H1 (cell line): ENCODE results near the gene RAB1B. TPM values are rescaled to one million over a fixed set of nuclear protein-coding genes. Genes with fewer than 3 reads are reported as not detected.

ENCODE experiments used
- CTCF ChIA-PET: fragments of 300-600 bp; sonication (Branson Sonifier 250); formaldehyde crosslinking; loops from one replicate; lab custom pipeline; 2021; ENCODE audit not compliant: partially characterized antibody; lab: Charles Lee
- POLR2A ChIA-PET: fragments of 300-600 bp; sonication (Branson Sonifier 250); formaldehyde crosslinking; loops from one replicate; lab custom pipeline; 2021; ENCODE audit warnings: inconsistent platforms; ENCODE audit not compliant: partially characterized antibody; lab: Charles Lee
- DNase-seq, 2 experiments: peaks; one replicate each; pipeline versions ENCODE4 v3.0.0 to v3.0.0-alpha.2; 2010 to 2022; ENCODE audit warnings: low spot score in 2 of 2, low read depth in 1 of 2, mixed read lengths in 1 of 2
- FAIRE-seq: peaks from 2 replicates; lab custom pipeline; 2011; peaks lifted over from hg19 to GRCh38; lab: Jason Lieb, UNC
- H2AFZ ChIP-seq: 2 replicates; pipeline ENCODE4 v1.8.1; 2012; ENCODE audit warnings: low read length, inconsistent platforms
- H2AK5ac ChIP-seq: 2 replicates; pipeline ENCODE4 v1.6.1; 2013; ENCODE audit warnings: low read depth, low read length
- H2BK120ac ChIP-seq: replicated peaks from 2 replicates; pipeline ENCODE3; 2013; ENCODE audit warnings: low read depth, low read length, inconsistent platforms
- H2BK12ac ChIP-seq: 2 replicates; pipeline ENCODE4 v1.6.1; 2013; ENCODE audit warnings: low read depth, low read length
- H2BK15ac ChIP-seq: 2 replicates; pipeline ENCODE4 v1.6.1; 2013; ENCODE audit warnings: low read length
- H2BK20ac ChIP-seq: 2 replicates; pipeline ENCODE4 v1.6.1; 2013; ENCODE audit warnings: low read length
- H2BK5ac ChIP-seq: 2 replicates; pipeline ENCODE4 v1.6.1; 2013; ENCODE audit warnings: low read depth, low read length
- H3K14ac ChIP-seq: 2 replicates; pipeline ENCODE4 v1.6.1; 2013; ENCODE audit warnings: inconsistent platforms; ENCODE audit not compliant: insufficient read length
- H3K18ac ChIP-seq: 2 replicates; pipeline ENCODE4 v1.6.1; 2013; ENCODE audit warnings: low read length; ENCODE audit errors: extremely low read depth
- H3K23ac ChIP-seq: 2 replicates; pipeline ENCODE4 v1.6.1; 2013; ENCODE audit warnings: inconsistent platforms; ENCODE audit not compliant: insufficient read length
- H3K23me2 ChIP-seq: 2 replicates; pipeline ENCODE4 v1.6.1; 2013; ENCODE audit warnings: low read depth, low read length
- H3K27ac ChIP-seq: 2 replicates; pipeline ENCODE4 v1.6.1; 2011; ENCODE audit warnings: low read depth, low read length, inconsistent platforms
- H3K27me3 ChIP-seq, 4 experiments: replicated peaks in 1 of 4; 1 replicate in 1 of 4; 2 replicates in 3 of 4; pipeline versions ENCODE4 v1.6.1 to v1.8.1; 2011 to 2013; ENCODE audit warnings: low read length in 3 of 4, mild to moderate bottlenecking in 3 of 4, inconsistent platforms in 2 of 4, mixed read lengths in 2 of 4, moderate library complexity in 1 of 4; ENCODE audit not compliant: control insufficient read depth in 3 of 4, insufficient read depth in 3 of 4; ENCODE audit errors: extremely low read depth in 1 of 4
- H3K36me3 ChIP-seq, 4 experiments: 2 replicates each; pipeline versions ENCODE4 v1.6.1 to v1.8.1; 2011 to 2013; ENCODE audit warnings: mild to moderate bottlenecking in 4 of 4, low read length in 3 of 4, moderate library complexity in 2 of 4, control low read depth in 1 of 4, inconsistent platforms in 1 of 4; ENCODE audit not compliant: insufficient read depth in 4 of 4, control insufficient read depth in 2 of 4
- H3K4ac ChIP-seq: replicated peaks from 2 replicates; pipeline ENCODE3; 2013; ENCODE audit warnings: low read length, low read depth, mixed read lengths, inconsistent platforms; ENCODE audit not compliant: insufficient read length
- H3K4me1 ChIP-seq, 4 experiments: replicated peaks in 1 of 4; 1 replicate in 1 of 4; 2 replicates in 3 of 4; pipeline versions ENCODE4 v1.6.1 to v1.8.1; 2011 to 2013; ENCODE audit warnings: low read length in 3 of 4, inconsistent platforms in 2 of 4, mixed read lengths in 1 of 4; ENCODE audit not compliant: insufficient read depth in 4 of 4, control insufficient read depth in 3 of 4
- H3K4me2 ChIP-seq, 2 experiments: 2 replicates each; pipeline versions ENCODE4 v1.6.1 to v1.8.1; 2011 to 2013; ENCODE audit warnings: low read depth in 2 of 2, low read length in 2 of 2, control low read depth in 1 of 2, inconsistent platforms in 1 of 2, mild to moderate bottlenecking in 1 of 2; ENCODE audit not compliant: insufficient read depth in 1 of 2
- H3K4me3 ChIP-seq, 4 experiments: fragments of 200-600, 300-600 bp in 1 of 4; sonication (generic), shearing (Covaris generic), sonication (Bioruptor Twin) in 1 of 4; 2 replicates each; pipeline versions ENCODE4 v1.5.1 to v1.8.1; 2011 to 2016; ENCODE audit warnings: low read length in 4 of 4, low read depth in 3 of 4, control low read depth in 2 of 4, inconsistent platforms in 2 of 4, mild to moderate bottlenecking in 2 of 4, mixed read lengths in 1 of 4, moderate library complexity in 1 of 4; ENCODE audit not compliant: insufficient read depth in 2 of 4; ENCODE audit errors: extremely low read depth in 1 of 4
- H3K56ac ChIP-seq: replicated peaks from 2 replicates; pipeline ENCODE3; 2013; ENCODE audit warnings: low read depth, mild to moderate bottlenecking, mixed read lengths, low read length, inconsistent platforms; ENCODE audit not compliant: insufficient read length
- H3K79me1 ChIP-seq: 2 replicates; pipeline ENCODE4 v1.6.1; 2013; ENCODE audit warnings: low read depth, low read length, control low read depth
- H3K79me2 ChIP-seq, 2 experiments: 2 replicates each; pipeline versions ENCODE4 v1.6.1 to v1.8.1; 2012 to 2013; ENCODE audit warnings: low read length in 2 of 2, mild to moderate bottlenecking in 2 of 2, inconsistent platforms in 1 of 2; ENCODE audit not compliant: insufficient read depth in 2 of 2, control insufficient read depth in 1 of 2
- H3K9ac ChIP-seq, 4 experiments: replicated peaks in 1 of 4; 1 replicate in 1 of 4; 2 replicates in 3 of 4; pipeline versions ENCODE4 v1.6.1 to v1.8.1; 2011 to 2013; ENCODE audit warnings: low read depth in 3 of 4, low read length in 3 of 4, control low read depth in 2 of 4, mild to moderate bottlenecking in 2 of 4, moderate library complexity in 2 of 4, inconsistent platforms in 1 of 4; ENCODE audit errors: extremely low read depth in 1 of 4
- H3K9me3 ChIP-seq, 2 experiments: 2 replicates each; pipeline versions ENCODE4 v1.6.1 to v1.8.1; 2012 to 2013; ENCODE audit warnings: mild to moderate bottlenecking in 2 of 2, moderate library complexity in 2 of 2, control low read depth in 1 of 2, inconsistent platforms in 1 of 2, low read depth in 1 of 2, low read length in 1 of 2, mixed read lengths in 1 of 2; ENCODE audit not compliant: insufficient read depth in 2 of 2
- H4K20me1 ChIP-seq, 2 experiments: replicated peaks in 1 of 2; 2 replicates each; pipeline versions ENCODE3 to v1.8.1; 2011 to 2013; ENCODE audit warnings: inconsistent platforms in 2 of 2, low read length in 2 of 2, mild to moderate bottlenecking in 1 of 2; ENCODE audit not compliant: insufficient read depth in 2 of 2, control insufficient read depth in 1 of 2
- H4K5ac ChIP-seq: 2 replicates; pipeline ENCODE4 v1.6.1; 2013; ENCODE audit warnings: low read length, low read depth, mixed read lengths, inconsistent platforms; ENCODE audit not compliant: insufficient read length
- H4K8ac ChIP-seq: 2 replicates; pipeline ENCODE4 v1.8.0; 2013; ENCODE audit warnings: mild to moderate bottlenecking, moderate library complexity, low read length, inconsistent platforms; ENCODE audit not compliant: insufficient read depth; ENCODE audit errors: extremely low read depth
- H4K91ac ChIP-seq: replicated peaks from 2 replicates; pipeline ENCODE3; 2013; ENCODE audit warnings: low read length, mixed read lengths, inconsistent platforms; ENCODE audit not compliant: insufficient read length
- ASH2L ChIP-seq: fragments of 200-600, 300-600 bp; sonication (generic); IDR thresholded peaks from one replicate; pipeline ENCODE4 v1.7.1; 2017; ENCODE audit warnings: low read length
- WGBS, 2 experiments: shearing (Covaris generic) in 1 of 2; methylation state at CpG; one replicate each; pipeline versions ENCODE4 v1.1.6 to v1.1.7; 2013 to 2015; ENCODE audit warnings: low lambda C conversion rate in 2 of 2, mixed read lengths in 2 of 2, inconsistent platforms in 1 of 2, low coverage in 1 of 2, missing lambda C conversion rate in 1 of 2; ENCODE audit not compliant: insufficient replicate concordance in 2 of 2, insufficient coverage in 1 of 2, insufficient read length in 1 of 2; ENCODE audit errors: extremely low coverage in 1 of 2, missing lambda C conversion rate in 1 of 2; 5-methylcytosine and 5-hydroxymethylcytosine counted together
- polyA plus RNA-seq, 7 experiments: library from polyadenylated mRNA; depleted of rRNA in 3 of 7; stranded (reverse) in 5 of 7; unstranded in 2 of 7; fragments of >200 nt in 5 of 7; fragments of 200-250 nt in 2 of 7; gene quantifications; 1 replicate in 5 of 7; 2 replicates in 1 of 7; 4 replicates in 1 of 7; pipeline versions ENCODE4 v1.2.1 to v1.2.3, GENCODE V29; 2011 to 2013; ENCODE audit warnings: missing spikeins in 2 of 7, mixed read lengths in 2 of 7
- total RNA-seq: library from RNA; stranded (reverse); fragmentation: NEBNext Ultra II Directional; extraction: Animal tissue kit (Norgen Biotek cat#: 25700); gene quantifications from 2 replicates; pipeline ENCODE4 v1.2.1, GENCODE V29; 2021

The RAB1B gene
- total and polyA plus RNA-seq, 2 of the 8 experiments (the other 6 are each of a cell fraction or from before 2014, with no cell fraction given): 100 to 217 TPM

DNA sequence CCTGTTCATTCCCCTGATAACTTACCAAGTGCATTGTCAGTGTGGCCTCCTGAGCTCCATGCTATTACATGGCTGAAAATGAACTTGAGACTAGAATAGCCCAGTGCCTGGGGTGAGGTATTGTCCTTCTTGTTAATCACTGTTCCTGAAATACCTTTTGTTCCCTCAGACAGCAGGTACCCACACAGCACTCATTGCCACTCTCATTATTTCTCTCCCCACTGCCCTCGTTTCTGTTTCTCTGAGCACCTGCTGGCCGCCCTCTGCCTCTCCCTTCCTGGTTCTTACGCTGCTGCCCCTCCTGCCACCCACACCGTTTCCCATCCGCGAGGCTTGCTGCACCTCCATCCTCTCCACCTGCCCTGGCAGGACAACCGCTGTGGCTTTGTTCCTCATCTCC lies 36.9 kb upstream of the RAB1B start:
- 81% methylated on average over 7 of the region's 7 CpGs; no CpG with 5 or more reads in 1 of the 2 experiments for WGBS, 2 experiments
- Histone ChIP-seq H2AK5ac (no peak overlapping the region), H2BK15ac (no peak overlapping the region), H3K27ac (no peak overlapping the region), H3K9ac (no peak overlapping the region; a peak in 1 of 7 replicates), H2BK5ac (no peak overlapping the region), H3K18ac (no peak overlapping the region), H3K23ac (no peak overlapping the region), H2BK12ac (no peak overlapping the region), H4K5ac (no peak overlapping the region), H3K4me2 (no peak overlapping the region), H3K79me1 (no peaks in the 10 kb centered on the region), H2BK20ac (no peak overlapping the region), H3K4me1 (peaks cover 0 to 2% (median 0%) of the 10 kb centered on the region in 4 experiments; a peak in 5 of 7 replicates), H3K36me3 (peaks cover 0 to 10% (median 2%) of the 10 kb centered on the region in 4 experiments; a peak in 3 of 8 replicates), H3K27me3 (no peaks in the 10 kb centered on the region), H4K20me1 (no peaks in the 10 kb centered on the region), H3K79me2 (no peaks in the 10 kb centered on the region), H4K8ac (no peak overlapping the region; the same call in 1 of the 2 replicates), H2BK120ac (no peak overlapping the region), H3K14ac (no peak overlapping the region), H2AFZ (no peak overlapping the region), H3K9me3 (no peaks in the 10 kb centered on the region), H3K56ac (no peak overlapping the region), H3K4me3 (no peak overlapping the region), H3K23me2 (no peaks in the 10 kb centered on the region), H3K4ac (no peak overlapping the region), H4K91ac (no peak overlapping the region)
- ChIA-PET POLR2A (interaction anchor here (1.0 kb wide), 1 partner anchor 15 kb away, joined by 5 read pairs; no protein-coding TSS in a partner anchor), CTCF (interaction anchor here (1.0 to 12.4 kb wide), 3 partner anchors 10 to 31 kb away, joined by 3 to 123 read pairs (median 4); no protein-coding TSS in a partner anchor)
- no peak for DNase-seq
- no peak for TF ChIP-seq ASH2L
- FAIRE-seq: no peak
